Neuron (in vitro differentiated cells): Measurements from ENCODE around the gene PSMA6.
"Not testable (repeated sequence)": the region's sequence is repeated elsewhere in the genome, so short reads cannot be mapped to it uniquely, and the experiment has no call there.

Experiments used
- H2AFZ ChIP-seq: one replicate; pipeline ENCODE4 v1.6.1; 2013; ENCODE audit warnings: low read depth, mild to moderate bottlenecking, inconsistent platforms, low read length, moderate library complexity
- H3K27me3 ChIP-seq: one replicate; pipeline ENCODE4 v1.6.1; 2013; ENCODE audit warnings: low read length; ENCODE audit not compliant: insufficient read depth
- H3K36me3 ChIP-seq: one replicate; pipeline ENCODE4 v1.6.1; 2013; ENCODE audit warnings: low read length; ENCODE audit not compliant: insufficient read depth
- H3K4me1 ChIP-seq: one replicate; pipeline ENCODE4 v1.6.1; 2013; ENCODE audit warnings: low read length; ENCODE audit not compliant: insufficient read depth
- H3K4me3 ChIP-seq: 2 replicates; pipeline ENCODE4 v1.5.1; 2013; ENCODE audit warnings: mild to moderate bottlenecking, low read length, moderate library complexity
- H3K9me3 ChIP-seq: one replicate; pipeline ENCODE4 v1.6.1; 2013; ENCODE audit warnings: low read length

Gene PSMA6

DNA sequence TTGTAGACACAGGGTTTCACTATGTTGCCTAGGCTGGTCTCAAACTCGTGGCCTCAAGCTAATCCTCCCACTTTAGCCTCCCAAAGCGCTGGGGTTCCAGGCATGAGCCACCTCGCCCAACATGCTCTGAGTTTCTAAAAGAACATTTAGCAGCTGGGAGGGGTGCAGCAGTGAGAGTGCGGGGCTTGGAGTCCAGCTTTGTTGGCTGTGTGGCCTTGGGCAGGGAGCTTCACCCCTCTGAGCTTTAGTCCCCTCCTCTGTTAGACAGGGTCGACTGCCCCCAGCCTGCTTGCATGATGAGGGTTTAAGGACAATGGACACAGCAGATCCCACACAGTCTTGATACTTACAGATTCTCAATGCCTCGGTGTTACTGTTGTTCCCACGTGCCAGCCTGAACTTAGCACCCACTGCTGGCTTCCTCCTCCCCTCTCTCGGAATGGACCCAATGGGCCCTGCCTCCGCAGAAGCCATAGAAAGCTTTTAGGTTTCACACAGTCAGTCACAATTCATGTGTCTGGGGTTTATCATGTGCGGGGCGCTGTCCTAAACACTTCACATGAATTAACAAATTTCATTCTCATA lies 54.6 kb downstream of the PSMA6 start:
- Histone ChIP-seq H3K27me3 (no peaks in the 10 kb centered on the region), H2AFZ (peak overlapping the region; percentile 60), H3K4me1 (peaks cover 11% of the 10 kb centered on the region), H3K36me3 (no peaks in the 10 kb centered on the region), H3K4me3 (no peak overlapping the region), H3K9me3 (no peaks in the 10 kb centered on the region)

DNA sequence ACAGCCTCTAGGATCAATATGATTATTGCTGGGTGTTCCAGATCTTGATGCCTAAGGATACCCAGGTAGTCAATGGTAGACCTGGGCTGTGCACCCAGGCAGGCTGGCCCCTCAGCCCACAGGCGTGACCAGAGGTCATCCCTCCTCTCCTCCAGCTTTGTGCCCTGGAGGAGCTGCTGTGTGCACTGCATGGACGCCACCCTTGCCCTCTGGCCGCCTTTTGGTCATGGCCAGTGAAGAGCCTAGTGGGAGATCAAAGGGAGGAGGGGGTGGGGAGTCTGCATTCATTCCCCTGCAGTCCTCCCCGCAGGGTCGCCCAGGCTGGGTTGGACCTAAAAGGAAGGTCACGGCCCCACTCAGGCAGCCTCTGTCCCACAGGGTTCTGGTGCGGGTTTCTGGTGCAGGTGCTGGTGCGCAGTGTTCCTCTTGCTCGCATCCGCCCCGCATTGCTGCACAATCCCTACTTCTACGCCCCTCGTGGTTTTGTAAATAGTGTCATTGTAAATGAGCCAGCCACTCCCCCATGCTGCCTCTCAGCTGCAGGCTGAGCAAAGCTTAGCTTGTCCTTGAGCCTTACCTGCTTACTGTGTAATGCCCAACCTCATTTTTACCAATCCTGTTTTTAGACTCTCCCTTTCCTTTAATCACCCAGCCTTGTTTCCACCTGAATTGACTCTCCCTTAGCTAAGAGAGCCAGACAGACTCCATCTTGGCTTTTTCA lies 55.3 kb downstream of the PSMA6 start:
- H3K4me1 ChIP-seq, result peaks cover 14% of the 10 kb centered on the region
- H3K36me3 ChIP-seq, result no peaks in the 10 kb centered on the region
- H3K27me3 ChIP-seq, result no peaks in the 10 kb centered on the region
- no peaks in the 10 kb centered on the region for H3K9me3 ChIP-seq
- peak overlapping the region; percentile 37 for H3K4me3 ChIP-seq
- peak overlapping the region; percentile 60 for H2AFZ ChIP-seq

DNA sequence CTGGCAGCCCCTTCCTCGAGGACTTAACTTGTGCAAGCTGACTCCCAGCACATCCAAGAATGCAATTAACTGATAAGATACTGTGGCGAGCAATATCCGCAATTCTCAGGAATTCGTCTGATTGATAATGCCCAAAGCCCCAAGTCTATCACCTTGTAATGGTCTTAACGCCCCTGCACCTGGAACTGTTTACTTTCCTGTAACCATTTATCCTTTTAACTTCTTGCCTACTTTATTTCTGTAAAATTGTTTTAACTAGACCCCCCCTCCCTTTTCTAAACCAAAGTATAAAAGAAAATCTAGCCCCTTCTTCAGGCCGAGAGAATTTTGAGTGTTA lies 55.8 kb downstream of the PSMA6 start:
- not testable (repeated sequence) for H3K9me3 ChIP-seq, H2AFZ ChIP-seq, H3K27me3 ChIP-seq, H3K4me3 ChIP-seq, H3K36me3 ChIP-seq
- H3K4me1 ChIP-seq, result peaks cover 14% of the 10 kb centered on the region

DNA sequence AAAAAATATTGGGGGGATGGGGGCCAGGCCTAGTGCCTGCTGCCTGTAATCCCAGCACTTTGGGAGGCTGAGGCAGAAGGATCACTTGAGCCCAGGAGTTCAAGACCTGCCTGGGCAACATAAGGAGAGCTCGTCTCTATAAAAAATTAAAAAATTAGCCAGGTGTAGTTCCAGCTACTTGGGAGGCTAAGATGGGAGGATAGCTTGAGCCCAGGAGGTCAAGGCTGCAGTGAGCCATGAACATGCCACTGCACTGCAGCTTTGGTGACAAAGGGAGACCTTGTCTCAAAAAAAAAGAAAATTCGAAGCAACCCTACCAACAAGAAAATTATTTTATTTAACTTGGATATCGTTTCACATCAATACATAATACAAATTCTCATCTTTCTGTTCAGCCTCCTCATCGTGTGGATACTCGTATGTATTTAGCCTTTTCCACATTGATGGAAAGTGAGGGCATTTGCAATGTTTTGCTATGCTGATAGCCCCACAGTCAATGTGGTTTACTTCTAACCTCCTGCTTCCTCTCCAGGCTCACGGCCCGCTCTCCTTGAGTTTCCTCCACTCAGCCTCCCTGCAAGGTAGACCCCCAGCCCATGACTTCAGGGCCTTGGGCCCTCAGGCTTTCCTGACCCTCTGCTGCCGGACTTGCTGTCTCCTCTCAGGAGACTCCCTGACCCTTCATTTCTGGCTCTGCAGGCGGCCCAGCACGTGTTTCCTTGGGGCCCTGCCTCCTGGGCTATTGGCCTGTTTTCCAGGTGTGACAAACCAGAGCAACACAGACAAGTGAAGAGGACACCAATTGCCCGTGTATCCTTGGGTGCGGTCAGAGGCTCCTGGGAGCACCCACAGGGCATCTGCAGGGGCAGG lies 57.5 kb downstream of the PSMA6 start:
- Histone ChIP-seq H3K36me3 (no peaks in the 10 kb centered on the region), H2AFZ (no peak overlapping the region), H3K4me1 (peaks cover 14% of the 10 kb centered on the region), H3K9me3 (no peaks in the 10 kb centered on the region), H3K4me3 (no peak overlapping the region), H3K27me3 (no peaks in the 10 kb centered on the region)

DNA sequence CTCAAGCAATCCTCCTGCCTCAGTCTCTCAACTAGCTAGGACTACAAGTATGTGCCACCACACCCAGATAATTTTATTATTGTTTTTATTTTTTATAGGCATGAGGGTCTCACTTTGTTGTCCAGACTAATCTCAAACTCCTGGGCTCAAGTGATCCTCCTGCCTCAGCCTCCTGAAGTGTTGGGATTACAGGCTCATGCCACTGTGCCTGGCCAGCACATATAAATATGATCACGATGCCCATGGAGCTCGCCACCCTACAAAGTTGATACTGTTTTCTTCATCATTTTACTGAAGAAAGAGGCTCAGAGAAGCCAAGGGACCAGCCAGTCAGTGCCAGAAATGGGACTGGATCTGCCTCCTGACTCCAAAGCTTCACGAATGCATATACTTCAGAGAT lies 59.3 kb downstream of the PSMA6 start:
- Histone ChIP-seq H3K27me3 (no peaks in the 10 kb centered on the region), H2AFZ (no peak overlapping the region), H3K36me3 (no peaks in the 10 kb centered on the region), H3K9me3 (no peaks in the 10 kb centered on the region), H3K4me1 (peaks cover 14% of the 10 kb centered on the region), H3K4me3 (no peak overlapping the region)

DNA sequence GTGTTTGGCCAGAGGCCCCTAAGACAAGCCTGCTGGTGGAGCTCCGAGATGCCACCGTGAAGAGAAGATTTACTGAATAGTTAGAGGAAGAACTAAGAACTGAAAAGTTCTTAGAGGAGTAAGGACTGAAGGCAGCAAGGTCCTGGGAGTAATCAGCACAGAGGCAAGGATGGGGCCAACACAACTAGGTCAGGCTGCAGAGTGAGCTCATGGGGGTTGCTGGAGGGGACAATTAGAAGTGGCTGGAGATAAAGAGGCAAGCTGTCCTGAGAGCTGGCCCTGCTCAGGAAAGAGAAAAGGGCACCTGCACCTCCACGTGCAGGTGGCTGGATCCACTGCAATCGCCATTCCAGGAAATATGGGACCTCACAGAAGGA lies 59.7 kb downstream of the PSMA6 start:
- no peaks in the 10 kb centered on the region for H3K36me3 ChIP-seq
- H3K4me3 ChIP-seq, result no peak overlapping the region
- H3K9me3 ChIP-seq, result no peaks in the 10 kb centered on the region
- no peaks in the 10 kb centered on the region for H3K27me3 ChIP-seq
- H3K4me1 ChIP-seq, result peaks cover 14% of the 10 kb centered on the region
- peak overlapping the region; percentile 23 for H2AFZ ChIP-seq

DNA sequence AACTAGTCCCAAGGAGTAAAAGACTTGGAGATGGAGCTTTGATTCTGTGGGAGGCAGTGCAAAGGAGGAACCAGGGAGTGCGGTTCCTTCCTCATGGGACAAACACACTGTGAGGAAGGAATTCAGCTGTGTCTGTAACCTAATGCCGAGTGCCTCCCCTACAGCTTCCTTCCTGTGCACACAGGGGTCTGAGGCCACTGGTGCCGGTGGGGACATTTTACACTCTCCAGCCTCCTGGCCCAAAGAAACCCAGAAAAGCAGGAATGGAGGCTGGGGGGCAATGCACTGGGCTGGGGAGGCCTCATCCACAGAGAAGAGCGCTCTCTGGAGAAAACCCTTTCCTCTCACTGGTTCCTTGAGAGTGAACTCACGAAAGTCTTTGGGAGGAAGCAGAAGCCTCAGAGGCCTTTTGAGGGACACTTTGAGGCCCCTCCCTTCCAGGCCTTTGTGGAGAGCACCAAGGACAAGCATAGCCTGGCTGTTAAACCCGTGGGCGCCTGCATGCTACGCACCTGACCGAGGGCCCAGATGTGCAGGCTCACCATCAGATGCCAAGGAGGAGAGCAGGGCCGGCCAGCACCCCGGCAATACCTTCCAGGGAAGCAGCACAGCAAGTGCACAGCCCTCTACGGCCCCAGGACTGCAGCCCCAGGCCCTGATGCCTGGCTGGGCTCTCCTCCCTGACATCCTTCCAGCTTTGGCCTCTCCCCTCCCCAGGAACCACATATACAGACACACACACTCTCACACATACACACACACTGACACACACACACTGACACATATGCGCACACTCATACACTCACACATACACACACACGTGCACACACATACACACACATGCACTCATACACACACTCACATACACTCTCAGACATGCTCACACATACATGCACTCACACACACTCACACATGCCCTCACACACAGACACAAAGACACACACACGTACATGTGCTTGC lies 60.4 kb downstream of the PSMA6 start:
- peak overlapping the region; percentile 23 for H2AFZ ChIP-seq
- no peaks in the 10 kb centered on the region for H3K36me3 ChIP-seq
- H3K4me3 ChIP-seq, result no peak overlapping the region
- H3K4me1 ChIP-seq, result peaks cover 7% of the 10 kb centered on the region
- no peaks in the 10 kb centered on the region for H3K9me3 ChIP-seq
- H3K27me3 ChIP-seq, result no peaks in the 10 kb centered on the region

DNA sequence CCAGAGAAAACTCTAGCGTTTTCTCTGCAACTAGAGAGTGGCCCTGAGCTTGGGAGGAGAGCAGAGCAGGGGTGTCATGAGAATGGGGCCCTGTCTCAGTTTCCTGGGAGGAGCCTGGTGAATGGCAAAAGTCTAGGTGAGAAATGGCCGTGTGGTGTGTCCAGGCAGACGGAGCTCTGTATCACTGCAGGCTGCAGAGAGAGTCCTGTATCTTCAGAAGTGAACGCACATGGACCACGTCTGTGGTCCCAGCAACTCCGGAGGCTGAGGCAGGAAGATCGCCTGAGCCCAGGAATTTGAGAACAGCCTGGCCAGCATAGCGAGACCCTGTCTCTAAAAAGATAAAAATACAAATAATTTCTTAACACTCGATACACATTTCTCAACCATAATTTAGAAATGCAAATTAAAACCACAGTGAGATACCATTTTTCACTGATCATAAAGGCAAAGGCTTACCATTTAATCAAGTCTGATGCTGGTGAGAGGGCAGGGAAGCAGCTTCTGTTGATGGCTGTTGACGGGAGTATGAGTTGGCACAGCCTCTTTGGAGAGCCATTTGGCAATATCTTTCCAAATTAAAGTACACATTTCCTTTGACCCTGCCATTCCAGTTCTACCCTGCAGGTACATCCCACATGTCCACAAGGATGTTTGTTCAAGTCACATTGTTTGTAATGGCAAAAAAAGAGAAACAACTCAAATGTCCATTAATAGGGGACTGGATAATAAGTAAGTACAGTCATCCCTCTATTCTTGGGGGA lies 61.4 kb downstream of the PSMA6 start:
- no peak overlapping the region for H2AFZ ChIP-seq
- H3K4me3 ChIP-seq, result no peak overlapping the region
- H3K9me3 ChIP-seq, result no peaks in the 10 kb centered on the region
- peaks cover 3% of the 10 kb centered on the region for H3K4me1 ChIP-seq
- no peaks in the 10 kb centered on the region for H3K27me3 ChIP-seq
- H3K36me3 ChIP-seq, result no peaks in the 10 kb centered on the region

DNA sequence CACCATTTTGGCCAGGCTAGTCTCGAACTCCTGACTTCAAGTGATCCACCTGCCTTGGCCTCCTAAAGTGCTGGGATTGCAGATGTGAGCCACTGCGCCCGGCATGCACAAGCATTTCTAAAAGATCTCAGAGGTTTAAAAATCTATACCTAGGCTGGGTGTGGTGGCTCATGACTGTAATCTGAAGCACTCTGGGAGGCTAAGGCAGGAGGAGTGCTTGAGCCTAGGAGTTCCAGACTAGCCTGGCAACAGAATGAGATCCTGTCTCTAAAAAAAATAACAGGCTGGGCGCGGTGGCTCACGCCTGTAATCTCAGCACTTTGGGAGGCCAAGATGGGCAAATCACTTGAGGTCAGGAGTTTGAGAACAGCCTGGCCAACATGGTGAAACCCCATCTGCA lies 63.1 kb downstream of the PSMA6 start:
- not testable (repeated sequence) for H3K27me3 ChIP-seq, H3K36me3 ChIP-seq, H2AFZ ChIP-seq, H3K9me3 ChIP-seq, H3K4me3 ChIP-seq, H3K4me1 ChIP-seq

DNA sequence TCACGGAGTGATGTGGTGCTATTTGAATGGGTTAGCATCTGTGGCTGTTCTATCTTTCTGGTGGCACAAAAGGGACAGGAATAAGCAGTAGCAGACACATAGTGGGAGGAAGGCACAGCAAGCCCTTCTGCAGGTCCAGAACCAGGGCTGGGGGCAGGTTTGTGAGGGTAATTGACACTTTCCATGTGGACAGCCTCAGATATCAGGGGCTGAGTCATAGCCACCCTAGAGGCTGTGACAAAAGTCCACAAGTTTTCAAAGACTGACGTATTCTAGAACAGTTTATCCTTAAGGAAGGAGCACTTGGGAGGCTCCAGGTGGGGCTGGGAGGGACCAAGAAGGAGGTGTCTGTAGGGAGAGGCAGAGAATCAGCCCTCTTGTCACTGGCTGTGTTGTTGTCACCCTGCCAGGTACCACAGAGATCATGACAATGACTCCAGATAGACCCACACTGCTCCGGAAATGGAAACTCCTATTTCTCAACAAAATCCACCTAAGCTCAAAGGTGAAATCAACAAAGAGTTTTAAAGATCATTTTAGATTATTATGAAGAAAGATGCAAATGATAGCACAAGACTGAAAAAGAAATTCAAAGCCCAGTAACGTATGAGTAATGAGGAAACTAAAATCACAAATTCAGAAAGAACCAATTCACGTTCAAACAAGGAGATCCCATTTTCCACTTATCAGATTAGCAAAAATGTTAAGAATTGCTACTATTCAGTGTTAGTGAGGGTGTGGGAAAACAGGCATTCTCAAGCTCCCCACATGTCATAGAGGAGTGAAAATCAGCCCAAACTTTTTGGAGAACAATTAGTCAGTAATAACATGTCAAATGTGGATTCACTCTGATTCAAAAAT lies 64.0 kb downstream of the PSMA6 start:
- Histone ChIP-seq H3K9me3 (no peaks in the 10 kb centered on the region), H3K27me3 (no peaks in the 10 kb centered on the region), H3K4me1 (peaks cover 3% of the 10 kb centered on the region), H3K36me3 (no peaks in the 10 kb centered on the region), H2AFZ (no peak overlapping the region), H3K4me3 (no peak overlapping the region)

DNA sequence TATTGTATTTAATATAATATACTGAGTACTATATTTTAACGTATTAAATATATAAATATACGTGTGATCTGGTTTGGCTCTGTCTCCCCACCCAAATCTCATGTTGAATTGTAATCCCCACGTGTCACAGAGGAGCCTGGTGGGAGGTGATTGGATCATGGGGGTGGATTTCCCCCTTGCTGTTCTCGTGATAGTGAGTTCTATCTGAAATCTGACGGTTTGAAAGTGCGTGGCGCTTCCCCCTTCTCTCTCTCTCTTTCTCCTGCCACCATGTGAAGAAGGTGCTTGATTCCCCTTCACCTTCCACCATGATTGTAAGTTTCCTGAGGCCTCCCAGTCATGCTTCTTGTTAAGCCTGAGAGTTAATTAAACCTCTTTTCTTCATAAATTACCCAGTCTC lies 67.5 kb downstream of the PSMA6 start:
- not testable (repeated sequence) for H3K9me3 ChIP-seq, H3K27me3 ChIP-seq, H3K4me1 ChIP-seq

DNA sequence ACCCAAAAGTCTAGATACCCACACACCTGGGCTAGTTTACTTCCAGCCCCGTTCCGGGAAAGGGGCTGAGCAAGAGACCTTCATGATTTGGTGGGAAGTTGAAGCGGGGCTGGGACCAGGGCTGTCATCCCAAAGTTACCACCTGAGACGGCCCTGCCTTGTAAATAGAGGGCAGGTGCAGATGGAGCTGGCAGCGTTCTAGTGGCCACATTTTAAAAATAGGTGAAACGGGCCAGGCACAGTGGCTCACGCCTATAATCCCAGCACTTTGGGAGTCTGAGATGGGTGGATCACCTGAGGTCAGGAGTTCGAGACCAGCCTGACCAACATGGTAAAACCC lies 68.9 kb downstream of the PSMA6 start:
- Histone ChIP-seq H3K36me3 (no peaks in the 10 kb centered on the region), H3K27me3 (no peaks in the 10 kb centered on the region), H3K4me3 (no peak overlapping the region), H2AFZ (no peak overlapping the region), H3K9me3 (no peaks in the 10 kb centered on the region), H3K4me1 (peaks cover 12% of the 10 kb centered on the region)

More for the DNA sequence above, 67.5 kb downstream of the PSMA6 start:
- not testable (repeated sequence) for H3K4me3 ChIP-seq, H3K36me3 ChIP-seq, H2AFZ ChIP-seq
